HEK293T (cell line): ENCODE results near the gene LIMCH1.

ENCODE experiments used
- ARNT ChIP-seq: fragments of 450-650 bp; IDR thresholded peaks from 2 replicates; pipeline ENCODE4 v1.6.1; 2017; ENCODE audit warnings: mild to moderate bottlenecking
- BHLHE40 ChIP-seq: fragments of 450-650 bp; IDR thresholded peaks from 2 replicates; pipeline ENCODE4 v1.6.1; 2016; ENCODE audit warnings: mild to moderate bottlenecking, moderate library complexity, borderline replicate concordance
- CTBP1 ChIP-seq: fragments of 450-650 bp; IDR thresholded peaks from 2 replicates; pipeline ENCODE4 v1.6.1; 2016; ENCODE audit warnings: borderline replicate concordance
- ELF4 ChIP-seq: fragments of 450-650 bp; IDR thresholded peaks from 2 replicates; pipeline ENCODE4 v1.6.1; 2017; ENCODE audit warnings: antibody characterized with exemption
- FOXA1 ChIP-seq: fragments of 450-650 bp; IDR thresholded peaks from 2 replicates; pipeline ENCODE4 v1.6.1; 2016; ENCODE audit warnings: mild to moderate bottlenecking
- FOXK2 ChIP-seq: fragments of 450-650 bp; IDR thresholded peaks from 2 replicates; pipeline ENCODE4 v1.6.1; 2016; ENCODE audit warnings: mild to moderate bottlenecking
- FOXM1 ChIP-seq: fragments of 450-650 bp; IDR thresholded peaks from 2 replicates; pipeline ENCODE4 v1.6.1; 2017; ENCODE audit warnings: mild to moderate bottlenecking, borderline replicate concordance
- HDGF ChIP-seq: fragments of 450-650 bp; IDR thresholded peaks from 2 replicates; pipeline ENCODE4 v1.6.1; 2017; ENCODE audit warnings: antibody characterized with exemption, borderline replicate concordance
- L3MBTL2 ChIP-seq: fragments of 450-650 bp; conservative IDR thresholded peaks from 2 replicates; pipeline ENCODE4 v1.6.1; 2016; ENCODE audit warnings: mild to moderate bottlenecking
- NFRKB ChIP-seq: fragments of 450-650 bp; IDR thresholded peaks from 2 replicates; pipeline ENCODE4 v1.6.1; 2016; ENCODE audit warnings: mild to moderate bottlenecking, moderate library complexity
- SP1 ChIP-seq: fragments of 450-650 bp; IDR thresholded peaks from 2 replicates; pipeline ENCODE4 v1.6.1; 2017
- SUZ12 ChIP-seq: fragments of 450-650 bp; IDR thresholded peaks from 2 replicates; pipeline ENCODE4 v1.6.1; 2016; ENCODE audit warnings: mild to moderate bottlenecking
- TF ChIP-seq, protein P1 (sequence below): fragments of 450-650 bp; IDR thresholded peaks from 2 replicates; pipeline ENCODE4 v1.6.1; 2016

DNA sequence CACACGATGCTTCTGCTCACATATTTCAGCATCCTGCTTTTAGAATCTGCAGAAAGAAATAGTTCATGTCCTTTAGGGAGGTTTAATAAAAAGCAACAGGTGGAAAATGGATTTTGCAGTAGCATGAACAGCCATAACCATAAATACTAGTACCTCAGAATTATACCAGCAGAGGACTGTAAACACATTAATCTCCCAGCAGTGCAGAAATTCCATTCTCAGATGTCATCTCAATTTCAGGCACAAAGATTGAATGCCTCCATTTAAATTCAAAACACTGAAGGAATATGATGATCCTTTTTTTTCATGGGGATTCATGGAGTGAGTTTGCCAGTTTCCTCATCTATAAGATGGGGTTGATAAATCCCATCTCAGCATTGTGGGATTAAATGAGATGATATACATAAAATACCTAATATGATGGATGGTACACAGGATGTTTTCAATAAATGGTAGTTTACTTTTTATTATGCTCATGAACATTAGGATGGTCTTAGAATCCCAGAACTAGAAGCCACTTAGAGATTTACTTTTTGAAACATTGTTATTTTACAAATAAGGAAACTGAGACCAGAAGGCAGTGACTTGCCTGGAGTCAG is 566 bp upstream of the LIMCH1 start:
- no peak for TF ChIP-seq BHLHE40
- TF ChIP-seq SP1 = no peak
- TF ChIP-seq, protein P1, sequence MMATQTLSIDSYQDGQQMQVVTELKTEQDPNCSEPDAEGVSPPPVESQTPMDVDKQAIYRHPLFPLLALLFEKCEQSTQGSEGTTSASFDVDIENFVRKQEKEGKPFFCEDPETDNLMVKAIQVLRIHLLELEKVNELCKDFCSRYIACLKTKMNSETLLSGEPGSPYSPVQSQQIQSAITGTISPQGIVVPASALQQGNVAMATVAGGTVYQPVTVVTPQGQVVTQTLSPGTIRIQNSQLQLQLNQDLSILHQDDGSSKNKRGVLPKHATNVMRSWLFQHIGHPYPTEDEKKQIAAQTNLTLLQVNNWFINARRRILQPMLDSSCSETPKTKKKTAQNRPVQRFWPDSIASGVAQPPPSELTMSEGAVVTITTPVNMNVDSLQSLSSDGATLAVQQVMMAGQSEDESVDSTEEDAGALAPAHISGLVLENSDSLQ = peak; percentile 42
- no peak for TF ChIP-seq FOXM1
- no peak for TF ChIP-seq CTBP1
- TF ChIP-seq HDGF = no peak
- no peak for TF ChIP-seq ELF4
- no peak for TF ChIP-seq SUZ12
- TF ChIP-seq NFRKB = no peak
- TF ChIP-seq ARNT = no peak
- no peak for TF ChIP-seq FOXA1
- TF ChIP-seq L3MBTL2 = no peak
- TF ChIP-seq FOXK2 = no peak
